HK-2 (cell line): ENCODE data around the gene PEX10.
A peak's percentile ranks its signal among the peaks of the same experiment; 100 is the strongest.

ENCODE experiments used
- DNase-seq: peaks from one replicate; pipeline ENCODE4 v3.0.0-alpha.2; 2018; ENCODE audit not compliant: unreplicated experiment

PEX10 gene

DNA sequence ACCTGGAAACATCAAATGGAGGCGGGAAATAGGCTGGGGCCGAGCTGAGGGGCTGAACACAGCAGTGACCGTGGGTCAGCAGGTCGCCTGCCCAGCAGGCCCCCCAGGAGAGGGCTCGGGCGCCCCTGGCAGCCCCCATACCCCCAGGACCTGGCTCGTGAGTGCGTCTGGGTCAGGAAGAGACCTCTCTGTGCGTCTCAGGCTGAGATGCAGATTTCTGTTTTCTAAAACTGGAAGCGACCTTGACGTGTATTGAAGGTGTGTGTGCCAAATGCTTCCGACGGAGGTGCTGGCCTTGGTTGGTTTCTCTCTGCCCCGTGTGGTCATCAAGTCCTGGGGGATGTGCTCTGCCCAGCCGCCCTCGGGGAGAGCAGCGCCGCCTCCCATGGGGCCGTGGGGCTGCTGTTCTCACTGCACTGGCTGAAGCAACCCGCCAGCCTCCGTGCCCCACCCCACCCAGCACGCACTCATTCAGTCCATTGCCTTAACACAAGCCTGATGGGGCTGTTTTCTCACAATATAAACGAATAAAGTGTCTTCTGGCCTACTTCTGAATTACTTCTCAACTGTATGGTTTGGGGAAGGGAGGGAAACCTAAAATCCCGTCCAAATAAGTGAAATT lies 7.4 kb downstream of the PEX10 start:
- DNase-seq, result no peak

DNA sequence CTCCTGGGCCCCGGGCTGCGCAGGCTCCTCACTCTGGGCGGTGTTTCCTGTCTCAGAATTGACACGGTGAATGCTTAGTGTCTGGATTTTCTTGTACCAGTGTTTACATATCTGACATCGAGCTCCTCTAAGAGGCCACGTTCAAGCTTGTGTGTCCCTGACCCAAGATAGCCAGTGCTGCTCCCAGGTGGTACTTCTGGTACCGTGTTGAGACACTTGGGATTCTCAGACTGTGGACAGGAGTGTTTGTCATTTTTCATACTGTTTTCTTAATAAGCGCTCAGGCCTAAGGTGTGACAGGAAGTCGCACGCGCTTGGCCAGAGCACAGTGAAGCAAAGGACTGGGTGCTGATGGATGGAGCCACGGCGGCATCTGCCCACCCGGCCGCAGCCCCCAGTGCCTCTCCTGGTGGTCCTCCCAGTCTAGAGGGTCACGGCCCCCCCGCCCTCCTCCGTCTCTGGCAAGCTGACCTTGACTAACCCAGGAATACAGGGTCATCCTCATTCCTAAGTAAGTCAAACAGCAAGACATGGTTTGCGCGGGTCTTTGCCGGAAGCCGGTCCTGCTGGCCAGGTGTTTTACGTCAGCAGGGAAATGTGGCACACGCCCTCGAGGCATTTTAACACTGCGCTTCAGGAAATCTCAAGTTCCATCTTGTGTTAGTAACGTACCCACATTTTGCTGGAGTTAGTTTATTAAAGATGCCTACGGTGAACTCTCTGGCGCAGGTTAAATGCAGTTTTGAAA lies 8.0 kb downstream of the PEX10 start:
- no peak for DNase-seq

DNA sequence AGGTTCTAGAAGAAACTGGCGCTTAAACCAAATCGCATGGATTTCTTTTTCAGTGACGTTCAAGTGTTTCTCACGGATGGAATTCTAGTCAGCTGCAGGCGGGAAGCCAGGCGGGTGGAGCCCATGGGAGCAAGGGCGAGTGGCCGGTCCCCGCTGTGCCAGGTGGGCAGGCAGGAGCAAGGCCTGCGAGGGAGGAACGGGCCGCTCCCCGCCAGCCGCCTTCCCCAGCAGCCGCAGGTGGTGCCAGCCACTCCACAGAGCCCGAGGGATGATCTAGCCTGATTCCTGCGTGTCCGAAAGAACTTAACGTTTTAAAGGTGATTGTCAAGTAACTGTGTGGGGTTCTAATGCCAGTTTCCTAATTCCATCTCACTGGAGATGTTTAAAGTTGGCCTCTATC lies 9.1 kb downstream of the PEX10 start:
- DNase-seq, result no peak

GRCh38 chr1:2402420-2402819 lies 9.9 kb downstream of the PEX10 start:
- DNase-seq, result no peak

DNA sequence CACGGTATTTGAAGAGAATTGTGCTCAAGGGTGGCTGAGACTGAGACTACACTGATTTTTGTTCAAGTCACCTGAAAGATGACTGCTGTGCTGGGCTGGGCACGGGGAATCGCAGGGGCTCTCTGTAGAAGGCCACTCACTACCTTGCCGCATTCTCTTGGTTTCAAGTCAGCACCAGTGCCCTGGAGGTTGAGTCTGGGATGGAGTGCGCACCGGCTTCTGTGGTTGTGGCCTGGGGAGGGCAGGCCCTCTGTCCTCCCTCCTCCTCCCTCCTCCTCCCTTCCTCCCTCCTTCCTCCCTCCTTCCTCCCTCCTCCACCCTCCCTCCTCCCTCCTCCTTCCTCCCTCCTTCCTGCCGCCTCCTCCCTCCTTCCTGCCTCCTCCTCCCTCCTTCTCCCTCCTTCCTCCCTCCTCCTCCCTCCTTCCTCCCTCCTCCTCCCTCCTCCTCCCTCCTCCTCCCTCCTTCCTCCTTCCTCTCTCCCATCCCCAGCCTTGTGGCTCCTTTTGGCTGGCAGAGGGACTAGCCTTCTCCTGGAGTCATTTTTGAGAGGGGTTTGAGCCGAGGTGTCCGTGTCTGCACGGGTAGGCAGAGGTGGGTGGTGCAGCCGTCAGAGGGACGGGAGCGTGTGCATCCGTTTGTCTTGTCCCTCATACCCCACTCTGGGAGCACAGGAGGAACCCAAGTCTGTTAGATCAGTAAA lies 11.3 kb downstream of the PEX10 start:
- DNase-seq, result no peak

GRCh38 chr1:2400576-2400909 lies 11.8 kb downstream of the PEX10 start:
- no peak for DNase-seq

GRCh38 chr1:2399890-2400575 lies 12.3 kb downstream of the PEX10 start:
- no peak for DNase-seq

DNA sequence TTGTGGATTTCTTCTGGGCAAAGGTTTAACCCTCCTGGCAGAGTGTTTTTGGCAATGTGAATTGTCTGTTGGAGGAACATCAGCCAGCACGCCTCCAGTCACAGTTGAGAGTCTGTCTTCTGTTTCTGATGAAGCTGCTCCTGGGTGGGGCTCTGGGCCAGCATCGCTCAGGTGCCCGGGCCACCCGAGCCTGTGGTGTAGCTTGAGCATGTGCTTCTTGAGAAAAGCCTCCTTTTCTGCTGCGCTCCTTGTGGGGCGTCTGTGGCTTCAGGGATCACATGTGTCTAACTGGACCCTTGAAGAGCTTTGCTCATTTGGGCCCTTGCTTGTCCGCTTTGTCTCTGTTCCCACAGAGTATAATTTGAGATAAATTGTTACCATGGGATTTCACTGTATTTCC lies 13.5 kb downstream of the PEX10 start:
- DNase-seq, result no peak

GRCh38 chr1:2397007-2397679 lies 15.2 kb downstream of the PEX10 start:
- no peak for DNase-seq

- no peak for DNase-seq
Observed at GRCh38 chr1:2396476-2396875, 15.9 kb downstream of the PEX10 start.

GRCh38 chr1:2396059-2396458 lies 16.3 kb downstream of the PEX10 start:
- no peak for DNase-seq

DNA sequence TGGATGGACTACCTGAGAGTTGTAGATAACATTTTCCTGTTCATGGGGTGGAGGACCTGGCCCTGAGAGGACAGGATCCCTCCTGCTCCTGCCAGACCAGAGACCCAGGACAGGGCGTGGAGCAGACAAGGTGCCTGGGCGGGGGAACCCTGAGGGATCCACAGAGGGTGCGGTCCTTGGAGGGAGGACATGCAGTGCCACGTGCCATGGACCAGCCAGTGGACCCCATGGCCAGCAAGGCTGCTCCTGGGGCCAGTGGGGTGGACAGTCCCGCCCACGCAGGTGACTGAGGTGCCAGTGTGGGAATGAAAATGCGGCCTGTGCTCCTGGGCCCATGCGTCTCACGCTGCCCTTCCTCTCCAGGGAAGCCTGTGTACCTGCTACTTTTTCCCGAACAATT lies 17.1 kb downstream of the PEX10 start:
- no peak for DNase-seq

DNA sequence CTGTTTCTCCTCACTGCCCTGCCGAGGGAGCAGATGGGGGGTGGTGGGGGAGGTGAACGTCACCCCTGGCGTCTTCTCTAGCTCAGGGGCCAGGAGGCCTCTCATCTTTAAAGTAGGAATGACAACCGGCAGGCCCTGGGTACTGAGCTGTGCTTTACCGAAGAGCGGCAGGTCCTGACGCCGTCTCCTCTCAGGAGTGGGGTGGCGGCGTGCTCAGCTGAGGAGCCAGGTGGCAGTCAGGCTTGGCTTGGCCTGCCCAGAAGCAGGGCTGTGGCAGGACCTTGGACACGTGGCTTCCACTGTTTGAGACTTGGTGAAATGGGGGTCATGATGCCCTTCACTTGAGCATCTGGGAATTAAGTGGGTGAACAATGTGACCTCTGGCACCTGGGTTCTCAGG lies 17.6 kb downstream of the PEX10 start:
- no peak for DNase-seq

DNA sequence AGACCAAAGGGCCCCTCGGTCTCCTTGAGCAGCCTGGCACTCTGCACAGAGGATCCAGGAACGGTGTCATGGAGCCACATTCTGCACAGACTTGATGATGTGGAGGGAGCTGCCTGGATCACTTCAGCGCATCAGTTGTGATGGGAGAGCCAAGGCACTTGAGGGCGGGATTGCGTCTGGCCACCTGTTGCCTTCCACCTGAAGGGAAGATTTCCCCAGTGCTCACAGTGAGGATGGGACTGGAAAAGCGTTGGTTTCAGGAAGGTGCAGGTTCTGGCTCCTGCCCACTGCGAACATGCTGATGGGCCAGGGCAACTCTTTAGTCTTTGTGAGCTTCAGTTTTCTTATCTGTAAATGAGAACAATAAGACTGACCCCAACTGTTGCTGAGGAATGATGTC lies 18.1 kb downstream of the PEX10 start:
- DNase-seq, result no peak

DNA sequence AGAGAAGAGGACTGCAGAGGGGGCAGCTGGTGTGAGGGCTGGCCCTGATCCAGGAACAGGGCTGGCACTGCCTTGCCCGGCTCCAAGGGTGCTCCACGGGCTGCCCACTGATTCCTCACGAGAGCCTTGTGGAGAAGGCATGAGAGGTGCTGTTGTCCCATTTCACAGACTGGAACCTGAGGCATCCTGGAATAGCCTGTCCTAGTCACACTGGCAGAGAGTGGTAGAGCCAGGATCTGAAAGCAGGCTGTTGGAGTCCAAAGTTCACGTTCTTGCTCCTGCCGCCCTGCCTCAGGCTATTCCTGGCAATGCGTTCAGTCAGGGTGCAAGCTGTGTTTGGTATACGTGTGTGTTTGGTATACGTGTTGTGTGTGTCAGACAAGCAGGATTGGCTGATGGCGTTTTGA lies 18.9 kb downstream of the PEX10 start:
- no peak for DNase-seq

- no peak for DNase-seq
Observed at GRCh38 chr1:2392686-2393085, 19.7 kb downstream of the PEX10 start.

DNA sequence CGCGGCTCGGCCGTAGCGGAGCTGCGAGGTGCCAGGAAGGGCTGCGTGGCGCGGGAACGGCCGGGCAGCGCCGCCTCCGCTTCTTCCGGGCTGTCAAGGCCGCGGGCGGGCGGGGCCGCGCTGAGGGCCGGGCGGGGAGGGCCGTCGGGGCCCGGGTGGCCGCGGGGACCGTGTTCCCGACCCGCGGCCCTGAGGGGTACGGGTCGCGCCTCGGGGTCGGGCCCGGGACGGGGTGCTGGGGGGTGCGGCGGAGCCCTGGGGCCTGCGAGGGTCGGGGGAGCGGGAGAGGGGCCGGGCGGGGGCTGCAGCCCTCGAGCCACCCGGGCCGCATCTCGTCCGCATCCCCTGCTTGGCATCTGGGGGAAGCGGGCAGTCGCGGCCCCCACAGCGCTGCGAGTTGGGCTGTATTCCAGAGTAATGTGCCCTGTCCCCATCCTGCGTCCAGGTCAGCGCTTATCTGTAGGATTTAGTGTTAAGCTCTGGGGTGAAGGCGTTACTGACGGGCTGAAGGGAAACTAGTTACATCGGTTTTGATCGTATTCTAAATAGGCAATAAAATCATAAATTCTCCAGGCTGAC lies 20.3 kb downstream of the PEX10 start:
- DNase-seq, result peak; percentile 25

GRCh38 chr1:2391041-2391930 lies 21.1 kb downstream of the PEX10 start, which contains the start of the genes MORN1 and RER1:
MORN1 (minus strand) TSS chr1:2391554; CDS start chr1:2391533, 21 bp downstream.
RER1 (plus strand) TSS chr1:2391841; CDS start chr1:2395791, 3,950 bp downstream.
- DNase-seq, result peak; percentile 99

GRCh38 chr1:2389644-2390043 lies 22.7 kb downstream of the PEX10 start:
- no peak for DNase-seq
